ENCODE measurements around the gene ATXN1.

Gene ATXN1

GRCh38 chr6:16527691-16528090 lies 233.6 kb downstream of the ATXN1 start:
- TF ChIP-seq, protein P1, sequence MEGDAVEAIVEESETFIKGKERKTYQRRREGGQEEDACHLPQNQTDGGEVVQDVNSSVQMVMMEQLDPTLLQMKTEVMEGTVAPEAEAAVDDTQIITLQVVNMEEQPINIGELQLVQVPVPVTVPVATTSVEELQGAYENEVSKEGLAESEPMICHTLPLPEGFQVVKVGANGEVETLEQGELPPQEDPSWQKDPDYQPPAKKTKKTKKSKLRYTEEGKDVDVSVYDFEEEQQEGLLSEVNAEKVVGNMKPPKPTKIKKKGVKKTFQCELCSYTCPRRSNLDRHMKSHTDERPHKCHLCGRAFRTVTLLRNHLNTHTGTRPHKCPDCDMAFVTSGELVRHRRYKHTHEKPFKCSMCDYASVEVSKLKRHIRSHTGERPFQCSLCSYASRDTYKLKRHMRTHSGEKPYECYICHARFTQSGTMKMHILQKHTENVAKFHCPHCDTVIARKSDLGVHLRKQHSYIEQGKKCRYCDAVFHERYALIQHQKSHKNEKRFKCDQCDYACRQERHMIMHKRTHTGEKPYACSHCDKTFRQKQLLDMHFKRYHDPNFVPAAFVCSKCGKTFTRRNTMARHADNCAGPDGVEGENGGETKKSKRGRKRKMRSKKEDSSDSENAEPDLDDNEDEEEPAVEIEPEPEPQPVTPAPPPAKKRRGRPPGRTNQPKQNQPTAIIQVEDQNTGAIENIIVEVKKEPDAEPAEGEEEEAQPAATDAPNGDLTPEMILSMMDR (IDR thresholded peaks at IDR 0.05): no peak

DNA sequence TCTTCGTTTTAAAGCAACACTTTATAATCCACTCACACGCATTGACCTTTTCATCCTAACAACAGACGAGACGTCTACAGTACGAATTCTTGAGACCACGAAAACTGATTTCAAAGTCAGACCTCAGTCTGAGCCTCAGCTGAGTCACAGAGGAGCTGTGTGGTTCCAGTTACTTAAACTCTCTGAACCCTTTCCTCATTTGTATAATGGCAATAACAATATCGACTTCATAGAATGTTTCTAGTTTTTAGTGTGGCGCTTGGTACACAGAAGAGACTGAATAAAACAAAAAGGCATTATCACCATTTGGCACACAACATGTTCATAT lies 236.9 kb downstream of the ATXN1 start:
- TF ChIP-seq, protein P1 (IDR thresholded peaks at IDR 0.05): no peak

- TF ChIP-seq, protein P1 (IDR thresholded peaks at IDR 0.05): no peak
These were observed 237.5 kb downstream of the ATXN1 start for GRCh38 chr6:16523606-16524379.

GRCh38 chr6:16522937-16523336 lies 238.3 kb downstream of the ATXN1 start:
- TF ChIP-seq, protein P1 (IDR thresholded peaks at IDR 0.05): no peak

DNA sequence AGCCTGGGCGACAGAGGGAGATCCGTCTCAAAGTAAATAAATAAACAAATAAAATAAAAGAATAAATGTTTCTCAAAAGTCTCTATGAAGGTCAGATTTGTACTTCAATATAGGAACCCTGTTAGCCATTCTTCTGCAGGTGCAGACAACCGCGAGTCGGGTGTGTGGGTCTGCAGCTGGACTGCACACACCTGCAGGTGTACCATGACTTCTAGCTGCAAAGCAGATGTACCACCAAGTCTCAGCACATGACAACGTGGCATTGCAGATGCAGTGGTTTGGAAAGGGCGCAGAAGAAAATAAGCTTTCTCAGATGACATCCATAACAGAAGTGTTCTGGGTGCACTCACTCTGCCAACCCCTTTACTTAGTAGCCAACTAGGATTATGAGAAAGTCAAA lies 239.7 kb downstream of the ATXN1 start:
- TF ChIP-seq, protein P1 (IDR thresholded peaks at IDR 0.05): no peak

- TF ChIP-seq, protein P1 (IDR thresholded peaks at IDR 0.05): no peak
These were observed 241.7 kb downstream of the ATXN1 start for GRCh38 chr6:16519265-16520242.

DNA sequence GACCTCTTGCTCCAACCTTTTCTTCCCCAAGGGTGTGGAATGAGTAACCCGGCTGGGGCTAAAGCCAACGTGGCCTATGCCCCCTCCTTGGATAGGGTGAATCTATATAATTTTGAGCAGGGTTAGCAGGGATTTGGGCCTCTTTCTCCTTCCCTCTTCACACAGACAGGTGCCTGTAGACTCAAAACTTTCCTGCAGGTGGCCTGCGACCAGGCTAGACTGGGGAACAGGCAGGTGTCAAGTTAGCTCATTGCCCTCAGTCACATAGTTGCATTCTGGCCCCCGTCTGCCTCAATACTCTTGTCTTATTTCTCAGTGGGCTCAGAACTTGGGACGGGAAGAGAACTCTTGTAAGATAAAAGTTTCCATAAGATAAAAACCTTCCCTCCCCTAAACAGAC lies 243.0 kb downstream of the ATXN1 start:
- TF ChIP-seq, protein P1 (IDR thresholded peaks at IDR 0.05): no peak
